Stimulated activated CD4-positive, alpha-beta T cell treated with anti-CD3 and anti-CD28 coated beads, Interleukin-4, amount 100 ng/mL, for 48 hours (primary cell): Measurements from ENCODE around the gene STAT2.
"Not testable (repeated sequence)": the region's sequence is repeated elsewhere in the genome, so short reads cannot be mapped to it uniquely, and the experiment has no call there.

Experiments
- DNase-seq, 2 donors: peaks; one replicate each; pipeline ENCODE4 v3.0.0-alpha.2; 2020; ENCODE audit warnings: low read depth in 2 of 2

STAT2 gene

GRCh38 chr12:56330936-56331490, 28.9 kb downstream of the STAT2 start:
- DNase-seq: no peak

DNA sequence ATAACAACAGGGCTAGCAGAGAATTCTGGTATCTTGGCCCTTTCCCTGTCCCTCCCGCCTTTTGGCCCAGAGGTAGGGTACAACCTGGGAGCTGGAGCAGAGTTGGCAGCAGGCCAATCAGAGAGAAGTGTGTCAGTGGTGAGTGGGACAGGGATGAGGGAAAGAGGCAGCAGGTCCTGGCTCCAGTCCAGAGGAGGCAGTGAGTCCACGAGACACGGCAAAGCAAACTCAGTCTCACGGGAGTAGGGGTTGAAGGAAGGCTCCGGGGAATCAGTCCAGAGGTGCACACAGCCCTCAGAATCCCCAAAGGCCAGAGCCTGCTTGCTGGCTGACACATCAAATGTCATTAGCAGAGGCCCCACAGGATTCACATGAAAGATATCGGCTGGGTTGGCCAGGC, 33.4 kb downstream of the STAT2 start:
- no peak for DNase-seq

- DNase-seq: no peak
These were observed 33.8 kb downstream of the STAT2 start for GRCh38 chr12:56326126-56326525.

DNA sequence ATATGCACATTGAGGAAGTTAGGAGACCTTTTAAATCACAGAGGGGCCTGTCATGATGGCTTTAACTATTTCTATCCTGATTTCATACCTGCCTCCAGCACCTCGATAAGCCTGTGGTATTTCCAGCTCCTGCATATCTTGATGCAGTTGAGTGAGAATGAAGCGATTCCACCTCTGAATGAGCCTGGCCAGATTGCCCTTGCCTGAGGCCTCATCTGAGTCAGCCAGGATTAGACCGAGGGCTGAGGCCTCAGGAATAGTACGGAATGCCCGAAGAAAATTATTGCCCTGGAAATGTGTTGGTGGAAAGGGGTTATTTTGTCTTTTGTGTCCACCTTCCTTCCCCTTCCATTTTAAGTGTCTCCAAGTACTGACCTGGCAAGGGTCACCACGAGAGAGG, 35.7 kb downstream of the STAT2 start:
- DNase-seq: no peak

GRCh38 chr12:56321610-56322009, 38.3 kb downstream of the STAT2 start:
- not testable (repeated sequence) for DNase-seq

DNA sequence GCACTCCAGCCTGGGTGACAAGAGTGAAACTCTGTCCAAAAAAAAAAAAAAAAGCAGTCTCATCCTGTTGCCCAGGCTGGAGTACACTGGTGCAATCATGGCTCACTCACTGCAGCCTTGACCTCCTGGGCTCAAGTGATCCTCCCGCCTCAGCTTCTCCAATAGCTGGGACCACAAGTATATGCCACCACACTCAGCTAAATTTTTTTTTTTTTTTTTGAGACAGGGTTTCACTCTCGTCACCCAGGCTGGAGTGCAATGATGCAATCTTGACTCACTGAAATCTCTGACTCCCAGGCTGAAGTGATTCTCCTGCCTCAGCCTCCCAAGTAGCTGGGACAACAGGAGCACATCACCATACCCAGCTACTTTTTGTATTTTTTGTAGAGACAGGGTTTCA, 38.9 kb downstream of the STAT2 start:
- no peak for DNase-seq

- DNase-seq: no peak
These were observed 42.2 kb downstream of the STAT2 start for GRCh38 chr12:56317675-56318074.

DNA sequence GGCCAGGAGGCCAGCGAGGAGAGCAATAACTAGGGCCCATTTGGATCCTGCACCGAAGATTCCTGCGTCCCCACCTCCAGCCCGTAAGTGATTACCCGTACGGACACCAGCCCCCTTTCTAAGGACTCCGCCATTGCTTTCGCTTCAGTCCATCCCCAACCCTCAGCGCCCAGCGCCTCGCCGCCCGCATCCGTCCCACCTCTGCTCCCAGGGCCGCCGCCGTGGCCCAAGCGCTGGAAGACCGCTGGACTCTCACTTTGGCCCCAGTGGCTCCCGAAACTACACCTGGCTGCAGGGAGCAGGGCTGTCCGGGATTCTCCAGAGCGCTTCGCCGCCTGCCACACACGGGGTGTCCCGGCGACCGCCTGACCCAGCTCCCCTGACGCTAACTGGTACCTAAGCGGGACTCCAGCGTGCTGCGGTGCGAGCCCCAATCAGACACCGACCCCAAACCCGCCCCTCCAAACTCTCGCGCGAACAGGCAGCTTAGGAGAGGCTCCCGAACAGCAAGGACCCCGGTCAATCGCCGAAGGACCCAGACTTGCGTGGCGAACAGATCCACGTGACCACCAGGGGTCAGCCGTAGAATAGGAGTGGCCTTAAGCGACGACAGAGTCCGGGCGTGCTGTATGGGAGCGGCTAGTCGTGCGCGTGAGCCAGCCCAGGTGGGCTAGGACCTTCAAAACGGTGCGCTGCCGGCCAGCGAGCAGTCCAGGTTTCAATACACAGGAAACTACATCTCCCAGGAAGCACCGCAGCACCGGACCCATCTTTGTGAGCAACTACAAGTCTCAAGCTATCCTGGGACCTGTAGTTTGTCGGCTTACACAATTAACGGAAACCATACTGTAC, 44.1 kb downstream of the STAT2 start, which contains the start of gene CNPY2:
CNPY2 (minus strand) TSS at position 367 of the 852 bp plus-strand sequence. CDS start 771 bp downstream, outside the sequence.
- peak; percentile 89 to 91 for DNase-seq

DNA sequence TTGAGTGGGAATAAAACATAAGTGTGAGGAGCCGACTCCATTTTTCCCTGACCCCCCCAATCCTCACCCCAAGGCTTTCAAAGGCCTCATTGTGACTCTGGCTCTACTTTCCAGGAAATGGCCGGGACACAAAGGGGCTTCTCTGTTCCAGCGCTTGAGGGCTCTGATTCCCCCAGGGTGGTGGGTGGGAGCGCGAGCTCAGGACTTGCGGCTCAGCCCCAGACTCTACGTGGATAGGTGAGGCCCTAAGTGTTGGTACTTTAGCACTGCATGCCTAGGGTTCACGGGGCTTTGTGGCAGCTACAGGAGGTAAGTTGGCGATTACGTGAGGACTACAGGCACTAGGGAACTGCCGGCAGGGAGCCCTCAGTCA, 44.7 kb downstream of the STAT2 start:
- DNase-seq: no peak

- no peak for DNase-seq
These were observed 48.9 kb downstream of the STAT2 start for GRCh38 chr12:56311003-56311402.

GRCh38 chr12:56308714-56309113, 51.2 kb downstream of the STAT2 start:
- DNase-seq: no peak

- DNase-seq: no peak
These were observed 52.5 kb downstream of the STAT2 start for GRCh38 chr12:56307221-56307965.

DNA sequence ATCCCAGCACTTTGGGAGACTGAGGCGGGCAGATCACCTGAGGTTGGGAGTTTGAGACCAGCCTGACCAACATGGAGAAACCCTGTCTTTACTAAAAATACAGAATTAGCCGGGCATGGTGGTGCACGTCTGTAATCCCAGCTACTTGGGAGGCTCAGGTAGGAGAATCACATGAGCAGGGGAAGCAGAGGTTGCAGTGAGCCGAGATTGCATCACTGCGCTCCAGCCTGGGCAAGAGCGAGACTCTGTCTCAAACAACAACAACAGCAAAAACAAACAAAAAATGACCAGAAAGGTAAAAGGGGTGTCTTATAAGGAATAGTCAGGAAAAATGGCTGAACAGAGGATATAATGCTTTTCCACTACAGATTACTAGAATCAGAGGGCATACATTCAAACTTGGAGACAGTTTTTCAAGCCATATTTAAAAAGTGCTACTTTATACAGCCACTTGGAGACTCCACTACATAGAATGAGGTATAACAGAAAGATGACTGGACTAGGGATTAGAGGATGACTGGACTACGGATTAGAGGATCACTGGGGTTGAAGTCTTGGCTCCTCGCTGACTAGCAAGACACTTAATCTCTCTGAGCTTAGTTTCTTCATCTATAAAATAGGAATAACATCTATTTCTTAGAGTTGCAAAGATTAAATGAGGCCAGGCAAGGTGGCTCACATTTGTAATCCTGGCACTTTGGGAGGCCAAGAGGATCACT, 54.9 kb downstream of the STAT2 start:
- no peak for DNase-seq

GRCh38 chr12:56304276-56304675, 55.6 kb downstream of the STAT2 start:
- DNase-seq: no peak

GRCh38 chr12:56300644-56301464, 59.1 kb downstream of the STAT2 start:
- DNase-seq: no peak

DNA sequence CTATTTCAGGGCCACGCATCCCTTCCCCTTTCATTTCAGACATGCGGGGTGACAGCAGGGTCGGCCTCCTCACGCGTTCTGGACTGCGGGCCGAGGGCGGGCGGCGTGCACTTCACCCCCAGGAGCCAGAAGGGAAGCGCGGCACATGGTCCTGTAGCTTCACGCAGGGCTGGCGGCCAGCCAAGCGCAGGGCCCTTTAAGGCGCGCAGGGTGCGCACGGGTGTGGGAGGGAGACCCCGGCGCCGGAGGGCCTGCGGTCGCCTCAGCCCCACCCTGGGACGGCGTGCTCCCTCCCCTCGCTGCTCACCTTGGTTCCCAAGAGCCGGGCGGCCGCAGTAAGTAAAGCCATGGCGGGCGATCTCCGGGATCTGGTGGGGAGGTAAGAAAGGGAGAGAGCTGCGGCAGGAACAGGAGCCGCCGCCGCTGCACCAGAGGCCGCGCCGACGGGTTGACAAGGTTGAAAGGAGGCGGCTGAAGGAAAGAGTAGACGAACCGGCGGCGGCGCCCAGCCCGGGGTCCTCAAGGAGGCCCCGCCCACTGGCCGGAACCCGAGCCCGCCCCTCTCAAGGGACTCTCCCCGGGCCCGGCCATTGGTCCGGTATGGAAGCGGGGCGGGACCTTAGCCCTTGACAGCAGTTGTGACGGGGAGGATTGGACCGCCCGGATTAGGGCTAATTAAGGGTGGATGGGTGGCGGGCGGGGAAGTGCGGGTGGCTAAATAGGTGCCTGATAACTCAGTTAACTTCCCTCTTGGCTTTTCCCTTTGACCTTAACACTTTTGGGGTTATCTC, 59.9 kb downstream of the STAT2 start, which contains the start of gene CS:
CS (minus strand) TSS at position 478 of the 791 bp plus-strand sequence; CDS start at position 349, 129 bp downstream.
- DNase-seq: peak; percentile 97 to 98

DNA sequence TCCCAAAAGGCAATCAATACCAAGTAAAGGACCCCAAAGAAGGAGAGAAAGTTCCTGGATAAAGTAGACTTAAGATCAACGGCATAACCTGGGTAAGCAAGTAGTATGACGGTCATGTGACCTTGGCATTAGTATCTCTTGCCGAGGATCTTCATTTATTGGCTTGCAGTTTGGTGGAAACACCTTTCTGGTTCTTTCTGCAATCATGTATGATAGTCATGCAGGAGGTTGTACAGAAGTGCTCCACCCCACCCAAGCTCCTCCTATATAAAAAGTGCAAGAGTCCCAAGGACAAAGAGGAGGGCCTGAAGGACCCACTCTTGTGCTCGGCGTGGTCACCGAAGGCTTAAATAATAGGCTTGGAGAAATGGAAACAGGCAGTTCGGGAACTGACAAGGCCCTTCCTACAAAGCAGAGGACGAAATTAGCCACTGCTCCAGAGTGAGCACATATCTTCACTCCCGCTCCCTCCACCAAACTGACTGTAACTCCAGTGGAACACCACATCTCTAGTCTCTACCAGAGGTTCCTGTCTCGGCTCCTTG, 60.5 kb downstream of the STAT2 start:
- no peak for DNase-seq

- DNase-seq: no peak
These were observed 61.1 kb downstream of the STAT2 start for GRCh38 chr12:56298828-56299227.

GRCh38 chr12:56297400-56297799, 62.5 kb downstream of the STAT2 start:
- DNase-seq: no peak

DNA sequence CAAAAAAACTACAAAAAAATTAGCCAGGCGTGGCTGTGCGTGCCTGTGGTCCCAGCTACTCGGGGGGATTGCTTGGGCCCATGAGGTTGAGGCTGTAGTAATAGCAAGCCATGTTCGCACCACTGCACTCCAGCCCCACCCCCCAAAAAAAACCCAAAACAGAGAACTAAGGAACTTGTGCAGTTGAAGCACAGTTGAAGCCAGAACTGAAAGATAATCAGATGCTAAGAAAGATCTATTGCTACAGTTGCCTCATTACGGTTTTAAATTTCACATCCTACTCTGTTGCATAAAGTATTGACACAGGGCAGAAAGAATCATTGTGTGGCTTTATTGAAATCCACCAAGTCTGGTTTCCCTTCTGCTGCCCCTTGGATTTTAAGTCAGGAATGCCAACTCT, 63.6 kb downstream of the STAT2 start:
- no peak for DNase-seq
